Endothelial cell (in vitro differentiated cells): Measurements from ENCODE around the gene TADA3. TPM values are rescaled to one million over a fixed set of nuclear protein-coding genes. Genes with fewer than 3 reads are reported as not detected.
"Not testable (repeated sequence)": the region's sequence is repeated elsewhere in the genome, so short reads cannot be mapped to it uniquely, and the experiment has no call there.

ENCODE experiments used
- DNase-seq: peaks from one replicate; pipeline ENCODE4 v3.0.0; 2021; ENCODE audit warnings: low spot score
- H3K27ac Mint-ChIP-seq: one replicate; pipeline ENCODE4 v1.8.0; 2021; ENCODE audit warnings: mixed read lengths, inconsistent platforms; ENCODE audit not compliant: unreplicated experiment
- H3K27me3 Mint-ChIP-seq: one replicate; pipeline ENCODE4 v1.8.0; 2021; ENCODE audit warnings: mild to moderate bottlenecking, moderate library complexity, mixed read lengths, inconsistent platforms; ENCODE audit not compliant: unreplicated experiment
- H3K36me3 Mint-ChIP-seq: one replicate; pipeline ENCODE4 v1.8.0; 2021; ENCODE audit warnings: mild to moderate bottlenecking, low read depth, mixed read lengths, inconsistent platforms; ENCODE audit not compliant: unreplicated experiment
- H3K4me1 Mint-ChIP-seq: one replicate; pipeline ENCODE4 v1.8.0; 2021; ENCODE audit warnings: mild to moderate bottlenecking, mixed read lengths, inconsistent platforms; ENCODE audit not compliant: unreplicated experiment
- H3K4me3 Mint-ChIP-seq: one replicate; pipeline ENCODE4 v1.8.0; 2021; ENCODE audit warnings: mild to moderate bottlenecking, mixed read lengths, inconsistent platforms; ENCODE audit not compliant: unreplicated experiment
- H3K9me3 Mint-ChIP-seq: one replicate; pipeline ENCODE4 v1.8.0; 2021; ENCODE audit warnings: mixed read lengths, inconsistent platforms; ENCODE audit not compliant: unreplicated experiment
- CTCF ChIP-seq: fragments of 200-600 bp; sonication (generic); IDR thresholded peaks from one replicate; pipeline ENCODE4 v1.5.0; 2021; ENCODE audit warnings: antibody characterized with exemption; ENCODE audit not compliant: unreplicated experiment
- total RNA-seq: library from RNA; stranded (reverse); fragmentation: NEBNext Ultra II Directional; extraction: Animal tissue kit (Norgen Biotek cat#: 25700); gene quantifications from one replicate; pipeline ENCODE4 v1.2.1, GENCODE V29; 2021; ENCODE audit not compliant: unreplicated experiment

Gene TADA3
- total RNA-seq, 1 donor from 2014 or later: 35.4 TPM

GRCh38 chr3:9777694-9778021 lies 14.6 kb downstream of the TADA3 start:
- no peak for DNase-seq
- H3K27ac Mint-ChIP-seq: no peak overlapping the region
- H3K4me1 Mint-ChIP-seq: peaks cover 13% of the 10 kb centered on the region
- H3K9me3 Mint-ChIP-seq: no peaks in the 10 kb centered on the region
- H3K36me3 Mint-ChIP-seq: peaks cover 4% of the 10 kb centered on the region
- no peaks in the 10 kb centered on the region for H3K27me3 Mint-ChIP-seq
- H3K4me3 Mint-ChIP-seq: no peak overlapping the region
- no peak for TF ChIP-seq CTCF

- Mint-ChIP-seq H3K9me3 (no peaks in the 10 kb centered on the region), H3K27me3 (no peaks in the 10 kb centered on the region), H3K4me3 (no peak overlapping the region), H3K4me1 (peaks cover 19% of the 10 kb centered on the region), H3K27ac (no peak overlapping the region), H3K36me3 (peaks cover 1% of the 10 kb centered on the region)
- no peak for DNase-seq
- no peak for TF ChIP-seq CTCF
These were observed 15.2 kb downstream of the TADA3 start for GRCh38 chr3:9776896-9777693.

- DNase-seq, H3K27me3 Mint-ChIP-seq, H3K9me3 Mint-ChIP-seq, H3K27ac Mint-ChIP-seq, H3K36me3 Mint-ChIP-seq, H3K4me3 Mint-ChIP-seq: not testable (repeated sequence)
- peaks cover 34% of the 10 kb centered on the region for H3K4me1 Mint-ChIP-seq
These were observed 21.3 kb downstream of the TADA3 start for GRCh38 chr3:9771007-9771406.

DNA sequence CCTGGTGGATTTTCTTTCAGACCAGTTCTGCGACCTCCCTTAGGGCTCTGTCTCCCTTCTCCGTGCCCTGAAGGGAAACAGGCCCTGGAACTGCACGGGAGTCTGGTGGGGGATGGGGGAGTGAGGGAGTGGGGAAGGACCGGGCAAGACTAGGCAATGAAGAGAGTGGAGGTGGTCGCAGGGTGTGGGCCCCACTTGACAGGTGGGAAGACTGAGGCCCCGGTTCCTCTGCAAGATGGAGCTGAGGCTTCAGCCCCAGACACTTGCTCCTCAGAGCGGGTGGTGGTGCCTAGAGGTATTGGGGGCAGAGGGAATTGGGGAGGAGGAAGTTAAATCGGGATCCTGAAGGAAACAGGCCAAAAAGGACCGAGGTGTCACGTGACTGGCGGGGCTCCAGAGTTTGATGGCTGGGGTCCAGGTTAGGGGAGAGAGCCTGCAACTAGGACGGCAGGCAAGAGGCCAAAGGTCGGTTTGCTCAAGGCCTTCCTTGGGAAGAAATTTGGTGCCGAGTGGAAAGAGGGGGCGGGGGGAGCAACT lies 21.9 kb downstream of the TADA3 start:
- peaks cover 7% of the 10 kb centered on the region for H3K36me3 Mint-ChIP-seq
- no peak for DNase-seq
- H3K9me3 Mint-ChIP-seq: no peaks in the 10 kb centered on the region
- no peak for TF ChIP-seq CTCF
- peaks cover 31% of the 10 kb centered on the region for H3K4me1 Mint-ChIP-seq
- no peak overlapping the region for H3K4me3 Mint-ChIP-seq
- H3K27me3 Mint-ChIP-seq: peaks cover 10% of the 10 kb centered on the region
- no peak overlapping the region for H3K27ac Mint-ChIP-seq

DNA sequence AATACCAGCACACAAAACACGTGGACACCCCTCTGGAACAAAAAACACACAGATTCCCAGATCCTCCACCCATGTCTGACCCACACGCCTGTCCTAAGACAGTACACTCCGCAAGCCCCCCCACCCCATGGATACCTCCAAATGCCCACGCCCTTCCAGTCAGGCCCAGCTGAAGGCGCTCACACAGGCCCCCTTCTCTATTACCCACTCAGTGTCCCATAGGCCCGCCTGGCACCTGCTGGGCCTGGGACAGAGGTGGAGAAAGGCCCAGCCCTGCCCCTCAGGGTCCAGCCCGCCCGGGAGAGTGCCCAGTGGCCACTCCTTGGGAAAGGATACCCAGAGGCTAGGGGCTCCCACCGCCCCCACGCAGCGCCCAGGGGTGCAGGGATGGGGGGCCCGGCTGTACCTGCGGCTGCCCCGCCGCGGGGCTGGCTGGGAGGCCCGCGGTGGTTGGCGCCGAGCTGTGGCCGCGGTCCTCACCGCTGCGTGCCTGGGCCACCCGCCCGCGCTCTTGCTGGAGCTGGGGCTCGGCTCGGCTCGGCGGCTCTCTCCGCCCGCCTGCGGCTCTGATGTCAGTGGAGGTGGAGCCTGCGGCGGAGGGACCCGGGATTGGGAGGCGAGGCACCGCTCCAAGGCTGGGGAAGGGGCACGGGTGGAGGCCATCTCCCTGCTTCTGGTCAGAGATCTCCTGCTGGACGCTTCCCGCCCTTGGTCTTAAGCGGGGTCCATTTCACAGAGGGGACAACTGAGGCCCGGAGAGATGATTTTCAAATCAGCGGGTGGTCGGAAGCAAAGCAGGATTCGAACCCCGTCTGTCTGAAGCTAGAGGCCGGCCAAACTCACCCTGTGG lies 22.6 kb downstream of the TADA3 start, which contains the start of gene CAMK1:
TSS of gene CAMK1 (minus strand) at position 522 of the 850 bp plus-strand sequence. CDS start 2,198 bp downstream, outside the sequence.
- H3K4me1 Mint-ChIP-seq: peaks cover 30% of the 10 kb centered on the region
- no peak within 1 kb of the TSS for H3K27ac Mint-ChIP-seq
- H3K9me3 Mint-ChIP-seq: no peaks in the 10 kb centered on the region
- TF ChIP-seq CTCF: no peak
- peak within 1 kb of the TSS; percentile 49 for H3K4me3 Mint-ChIP-seq
- peaks cover 7% of the 10 kb centered on the region for H3K36me3 Mint-ChIP-seq
- peak; percentile 70 for DNase-seq
- H3K27me3 Mint-ChIP-seq: peaks cover 10% of the 10 kb centered on the region
